Measurements from ENCODE around the gene GCAT. TPM values are rescaled to one million over a fixed set of nuclear protein-coding genes. Genes with fewer than 3 reads are reported as not detected.

The GCAT gene
- total and polyA plus RNA-seq, 2 experiments from 2014 or later = 20.2 to 40.0 TPM

- no peaks in the 10 kb centered on the region for H3K27me3 ChIP-seq
- no peaks in the 10 kb centered on the region for H3K9me3 ChIP-seq (ENCODE audit: low read depth)
- no peaks in the 10 kb centered on the region for H3K36me3 ChIP-seq (replicated peaks; ENCODE audit: insufficient read depth, low read depth)
- no peaks in the 10 kb centered on the region for H3K9me2 ChIP-seq (replicated peaks; ENCODE audit: insufficient read depth)
- no peak for TF ChIP-seq EZH2 (IDR thresholded peaks at IDR 0.05; ENCODE audit: borderline replicate concordance)
- no peak for TF ChIP-seq CTCF (IDR thresholded peaks at IDR 0.05; ENCODE audit: poor library complexity)
- no peak for TF ChIP-seq EZH2phosphoT487 (IDR thresholded peaks at IDR 0.05; ENCODE audit: low read depth, severe bottlenecking, unreplicated experiment)
- H4K20me1 ChIP-seq (ENCODE audit: insufficient read depth, poor library complexity, severe bottlenecking) = no peaks in the 10 kb centered on the region
- H3K27ac ChIP-seq = no peak overlapping the region
- H2AFZ ChIP-seq = no peak overlapping the region
- H3K4me1 ChIP-seq (ENCODE audit: insufficient read depth) = no peaks in the 10 kb centered on the region
- H3K79me2 ChIP-seq = no peaks in the 10 kb centered on the region
- no peak overlapping the region for H3K4me3 ChIP-seq
- WGBS (ENCODE audit: low lambda C conversion rate, missing lambda C conversion rate) = 88% methylated on average over 10 of the region's 10 CpGs
- H3K4me2 ChIP-seq = no peak overlapping the region
- DNase-seq (ENCODE audit: low spot score) = no peak
Measured at GRCh38 chr22:37778370-37779009, 29.2 kb upstream of the GCAT start.

- TF ChIP-seq CTCF (IDR thresholded peaks at IDR 0.05; ENCODE audit: poor library complexity) (peak; percentile 11), EZH2phosphoT487 (IDR thresholded peaks at IDR 0.05; ENCODE audit: low read depth, severe bottlenecking, unreplicated experiment) (no peak), EZH2 (IDR thresholded peaks at IDR 0.05; ENCODE audit: borderline replicate concordance) (no peak)
- H3K4me2 ChIP-seq = no peak overlapping the region
Measured at GRCh38 chr22:37781434-37782059, 26.2 kb upstream of the GCAT start.

GRCh38 chr22:37782340-37783168 is 25.2 kb upstream of the GCAT start:
- Histone ChIP-seq H3K4me3 (no peak overlapping the region), H3K79me2 (no peaks in the 10 kb centered on the region), H3K9me2 (replicated peaks; ENCODE audit: insufficient read depth) (no peaks in the 10 kb centered on the region), H3K4me1 (ENCODE audit: insufficient read depth) (peaks cover 14% of the 10 kb centered on the region), H3K36me3 (replicated peaks; ENCODE audit: insufficient read depth, low read depth) (no peaks in the 10 kb centered on the region), H3K27me3 (no peaks in the 10 kb centered on the region), H3K4me2 (no peak overlapping the region), H3K9me3 (ENCODE audit: low read depth) (no peaks in the 10 kb centered on the region), H4K20me1 (ENCODE audit: insufficient read depth, poor library complexity, severe bottlenecking) (no peaks in the 10 kb centered on the region), H3K27ac (no peak overlapping the region), H2AFZ (no peak overlapping the region)
- TF ChIP-seq EZH2phosphoT487 (IDR thresholded peaks at IDR 0.05; ENCODE audit: low read depth, severe bottlenecking, unreplicated experiment) = no peak
- TF ChIP-seq CTCF (IDR thresholded peaks at IDR 0.05; ENCODE audit: poor library complexity) = no peak
- DNase-seq (ENCODE audit: low spot score) = no peak
- WGBS (ENCODE audit: low lambda C conversion rate, missing lambda C conversion rate) = 57% methylated on average over 18 of the region's 18 CpGs

More at GRCh38 chr22:37781434-37782059, 26.2 kb upstream of the GCAT start:
- Histone ChIP-seq H3K27ac (no peak overlapping the region), H3K4me3 (no peak overlapping the region), H4K20me1 (ENCODE audit: insufficient read depth, poor library complexity, severe bottlenecking) (no peaks in the 10 kb centered on the region), H3K36me3 (replicated peaks; ENCODE audit: insufficient read depth, low read depth) (no peaks in the 10 kb centered on the region), H3K79me2 (no peaks in the 10 kb centered on the region), H3K27me3 (no peaks in the 10 kb centered on the region), H3K9me2 (replicated peaks; ENCODE audit: insufficient read depth) (no peaks in the 10 kb centered on the region), H3K4me1 (ENCODE audit: insufficient read depth) (peaks cover 14% of the 10 kb centered on the region), H3K9me3 (ENCODE audit: low read depth) (no peaks in the 10 kb centered on the region), H2AFZ (no peak overlapping the region)
- DNase-seq (ENCODE audit: low spot score) = no peak
- 79% methylated on average over 13 of the region's 13 CpGs for WGBS (ENCODE audit: low lambda C conversion rate, missing lambda C conversion rate)
